GM18873 (cell line): ENCODE data around the gene PKN1.
"Not testable (repeated sequence)": the region's sequence is repeated elsewhere in the genome, so short reads cannot be mapped to it uniquely, and the experiment has no call there.

Experiments
- ATAC-seq: cut with Tn5 transposase; IDR thresholded peaks from one replicate; pipeline ENCODE4 v1.9.1; 2021; ENCODE audit warnings: mild to moderate bottlenecking, moderate library complexity, moderate number of reproducible peaks; ENCODE audit not compliant: unreplicated experiment, low FRiP score

Gene PKN1

DNA sequence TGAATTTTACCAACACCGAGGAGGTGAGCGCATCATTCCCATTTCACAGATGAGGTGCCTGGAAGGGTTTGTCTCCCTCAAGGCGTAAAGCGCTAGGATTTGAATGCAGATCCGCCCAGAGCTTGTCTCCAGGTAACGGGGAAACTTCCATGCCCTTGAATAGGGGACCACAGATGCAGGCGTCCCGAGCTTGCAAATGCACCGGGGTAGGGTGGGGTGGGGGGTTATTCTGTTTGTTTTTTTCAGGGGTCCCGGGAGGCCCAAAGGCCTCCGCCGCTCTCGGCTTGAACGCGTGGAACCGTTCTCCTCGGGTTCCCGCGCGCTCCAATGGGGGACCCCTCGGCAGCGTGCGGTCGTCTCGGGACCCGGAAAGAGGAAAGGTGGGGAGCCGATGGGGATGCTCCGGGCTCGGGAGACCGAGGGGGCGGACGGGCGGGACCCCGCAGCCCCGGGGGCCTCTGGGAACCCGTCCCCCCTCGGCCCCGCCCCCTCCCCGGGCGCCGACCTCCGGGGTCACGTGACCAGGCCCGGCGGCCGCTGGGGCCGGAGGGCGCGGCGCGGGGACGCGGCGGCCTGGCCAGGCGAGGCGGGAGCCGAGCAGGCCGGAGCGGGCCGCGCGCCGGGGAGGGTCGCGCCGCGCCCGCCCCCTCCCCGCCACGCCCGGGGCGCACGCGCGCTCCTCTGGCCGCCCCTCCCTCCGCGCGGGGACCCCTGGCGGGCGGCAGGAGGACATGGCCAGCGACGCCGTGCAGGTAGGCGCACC lies at the start of gene PKN1:
Gene PKN1 (plus strand): TSS at position 516 of the 763 bp plus-strand sequence. CDS start 216 bp downstream, at position 732.
- no peak for ATAC-seq

GRCh38 chr19:14383661-14384555 lies 49.2 kb upstream of the PKN1 start:
- no peak for ATAC-seq

DNA sequence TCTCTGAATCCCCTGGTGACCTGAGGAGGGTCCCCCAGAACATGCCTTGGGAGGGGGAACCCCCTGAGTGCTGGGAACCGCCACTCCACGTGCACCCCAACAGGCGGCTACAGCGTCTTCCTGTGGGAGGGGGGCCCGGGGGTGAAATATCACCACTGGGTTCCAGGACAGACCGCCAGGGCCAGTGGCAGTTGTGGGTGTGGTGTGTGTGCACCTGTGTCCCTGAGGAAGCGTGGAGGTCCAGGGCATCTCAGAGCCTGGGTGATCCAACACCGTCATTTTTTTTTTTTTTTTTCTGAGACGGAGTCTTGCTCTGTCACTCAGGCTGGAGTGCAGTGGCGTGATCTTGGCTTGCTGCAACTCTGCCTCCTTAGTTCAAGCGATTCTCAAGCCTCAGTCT lies 47.6 kb upstream of the PKN1 start:
- ATAC-seq: no peak

DNA sequence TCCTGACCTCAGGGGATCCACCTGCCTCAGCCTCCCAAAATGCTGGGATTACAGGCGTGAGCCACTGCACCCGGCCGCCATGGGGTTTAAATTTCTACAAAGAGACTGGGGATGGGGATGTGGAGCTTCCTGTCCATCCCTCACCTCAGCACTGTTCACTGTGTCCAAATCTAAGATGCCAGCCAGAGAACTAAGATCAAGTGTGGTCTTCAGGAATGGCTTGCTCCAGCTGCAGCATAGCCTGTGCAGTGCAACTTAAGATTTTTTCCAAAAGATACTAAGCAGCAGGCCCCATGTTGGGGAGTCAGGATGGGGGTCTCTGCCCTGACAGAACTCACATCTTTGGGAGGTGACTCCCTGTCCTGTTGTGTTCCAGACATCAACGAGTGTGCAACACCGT lies 42.6 kb upstream of the PKN1 start:
- no peak for ATAC-seq

GRCh38 chr19:14391156-14391821 lies 41.8 kb upstream of the PKN1 start:
- no peak for ATAC-seq

GRCh38 chr19:14393329-14393728 lies 39.8 kb upstream of the PKN1 start:
- no peak for ATAC-seq

- ATAC-seq: no peak
Measured at GRCh38 chr19:14394167-14394566, 38.9 kb upstream of the PKN1 start.

DNA sequence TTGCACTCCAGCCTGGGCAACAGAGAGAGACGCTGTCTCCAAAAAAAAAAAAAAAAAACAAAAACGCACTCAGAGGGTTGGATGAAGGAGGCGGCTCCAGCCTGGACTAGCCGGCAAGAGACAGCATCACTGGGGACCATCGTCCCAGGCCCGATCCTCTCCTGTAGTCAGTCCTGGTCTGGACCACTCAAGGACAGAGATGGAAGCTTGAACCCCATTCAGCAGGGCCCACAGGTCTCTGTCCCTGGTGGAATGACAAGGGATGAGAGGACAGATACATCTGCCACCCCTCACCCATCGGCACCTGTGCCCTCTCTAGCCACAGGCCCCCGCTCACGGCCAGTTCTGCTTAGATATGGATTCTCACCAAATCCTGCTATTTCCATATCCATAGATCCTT lies 37.8 kb upstream of the PKN1 start:
- no peak for ATAC-seq

- no peak for ATAC-seq
Measured at GRCh38 chr19:14395710-14396336, 37.3 kb upstream of the PKN1 start.

DNA sequence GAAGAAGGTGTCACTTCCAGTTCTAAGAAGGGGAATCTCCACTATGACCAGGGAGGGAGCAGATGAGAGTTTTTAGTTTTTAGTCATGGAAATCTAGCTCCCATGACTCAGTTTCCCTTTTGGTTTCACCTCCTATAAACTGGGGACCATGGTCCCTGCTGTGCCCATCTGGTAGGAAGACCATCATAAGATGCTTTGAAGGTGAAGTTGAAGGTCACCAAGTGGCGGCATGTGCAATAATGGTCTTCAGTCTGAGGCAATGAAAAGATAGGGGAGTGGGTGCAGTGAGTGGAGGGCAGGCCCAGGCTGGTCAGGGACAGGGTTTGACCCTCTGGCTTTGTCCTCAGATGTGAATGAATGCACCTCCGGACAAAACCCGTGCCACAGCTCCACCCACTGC lies 36.4 kb upstream of the PKN1 start:
- ATAC-seq: not testable (repeated sequence)

GRCh38 chr19:14397168-14397567 lies 35.9 kb upstream of the PKN1 start:
- ATAC-seq: not testable (repeated sequence)

DNA sequence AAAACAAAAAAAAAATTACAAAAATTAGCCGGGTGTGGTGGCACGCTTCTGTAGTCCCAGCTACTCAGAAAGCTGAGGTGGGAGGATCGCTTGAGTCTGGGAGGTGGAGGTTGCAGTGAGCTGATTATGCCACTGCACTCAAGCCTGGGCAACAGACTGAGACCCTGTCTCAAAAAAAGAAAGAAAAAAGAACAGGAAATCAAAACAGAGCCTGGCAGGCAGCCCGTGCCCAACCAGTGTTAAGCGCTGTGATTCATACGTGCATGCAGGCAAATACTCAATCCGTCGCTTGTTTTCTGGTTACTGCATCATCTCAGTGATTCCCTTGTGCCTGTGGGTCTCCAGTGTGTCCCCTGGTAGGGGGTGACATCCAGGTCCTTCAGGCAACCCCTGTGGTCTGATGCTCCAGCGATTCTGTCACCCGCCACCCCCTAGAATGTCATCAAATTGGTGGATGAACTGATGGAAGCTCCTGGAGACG lies 32.1 kb upstream of the PKN1 start:
- ATAC-seq: no peak

DNA sequence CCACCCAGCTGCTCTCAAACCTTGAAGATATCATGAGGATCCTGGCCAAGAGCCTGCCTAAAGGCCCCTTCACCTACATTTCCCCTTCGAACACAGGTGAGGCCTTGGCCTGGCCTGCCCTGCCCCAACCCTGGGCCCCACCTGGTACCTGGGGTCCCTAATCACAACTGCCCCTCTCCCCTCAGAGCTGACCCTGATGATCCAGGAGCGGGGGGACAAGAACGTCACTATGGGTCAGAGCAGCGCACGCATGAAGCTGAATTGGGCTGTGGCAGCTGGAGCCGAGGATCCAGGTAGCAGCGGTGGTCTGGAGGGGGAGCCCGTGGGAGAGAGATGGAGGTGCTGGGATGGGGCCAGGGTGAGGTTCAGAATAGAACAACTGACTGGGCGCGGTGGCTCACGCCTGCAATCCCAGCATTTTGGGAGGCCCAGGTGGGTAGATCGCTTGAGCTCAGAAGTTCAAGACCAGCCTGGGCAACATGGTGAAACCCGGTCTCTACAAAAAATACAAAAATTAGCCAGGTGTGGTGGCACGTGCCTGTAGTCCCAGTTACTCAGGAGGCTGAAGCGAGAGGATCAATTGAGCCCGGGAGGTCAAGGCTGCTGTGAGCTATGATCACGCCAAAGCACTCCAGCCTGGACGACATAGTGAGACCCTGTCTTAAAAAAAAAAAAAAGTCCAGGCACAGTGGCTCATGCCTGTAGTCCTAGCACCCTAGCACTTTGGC lies 31.5 kb upstream of the PKN1 start:
- ATAC-seq: no peak

GRCh38 chr19:14402332-14403144 lies 30.6 kb upstream of the PKN1 start:
- no peak for ATAC-seq

DNA sequence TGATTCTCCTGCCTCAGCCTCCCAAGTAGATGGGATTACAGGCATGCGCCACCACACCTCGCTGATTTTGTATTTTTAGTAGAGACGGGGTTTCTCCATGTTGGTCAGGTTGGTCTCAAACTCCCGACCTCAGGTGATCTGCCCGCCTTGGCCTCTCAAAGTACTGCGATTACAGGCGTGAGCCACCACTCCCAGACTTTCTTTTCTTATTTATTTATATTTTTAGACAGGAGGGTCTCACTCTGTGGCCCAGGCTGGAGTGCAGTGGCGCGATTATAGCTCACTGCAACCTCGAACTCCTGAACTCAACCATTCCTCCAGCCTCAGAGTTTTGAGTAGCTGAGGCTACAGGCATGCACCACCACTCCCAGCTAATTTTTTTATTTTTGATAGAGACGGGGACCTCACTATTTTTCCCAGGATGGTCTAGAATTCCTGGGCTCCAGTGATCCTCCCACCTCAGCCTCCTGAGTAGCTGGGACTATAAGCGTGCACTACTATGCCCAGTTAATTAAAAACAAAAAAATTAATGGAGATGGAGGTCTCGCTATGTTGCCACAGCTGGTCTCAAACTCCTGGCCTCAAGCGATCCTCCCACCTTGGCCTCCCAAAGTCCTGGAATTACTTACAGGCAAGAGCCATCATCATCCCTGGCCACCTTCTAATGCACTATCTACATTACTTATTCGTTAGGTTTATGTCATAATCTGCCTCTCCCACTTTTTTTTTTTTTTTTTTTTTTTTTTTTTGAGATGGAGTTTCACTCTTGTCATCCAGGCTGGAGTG lies 29.8 kb upstream of the PKN1 start:
- ATAC-seq: not testable (repeated sequence)

DNA sequence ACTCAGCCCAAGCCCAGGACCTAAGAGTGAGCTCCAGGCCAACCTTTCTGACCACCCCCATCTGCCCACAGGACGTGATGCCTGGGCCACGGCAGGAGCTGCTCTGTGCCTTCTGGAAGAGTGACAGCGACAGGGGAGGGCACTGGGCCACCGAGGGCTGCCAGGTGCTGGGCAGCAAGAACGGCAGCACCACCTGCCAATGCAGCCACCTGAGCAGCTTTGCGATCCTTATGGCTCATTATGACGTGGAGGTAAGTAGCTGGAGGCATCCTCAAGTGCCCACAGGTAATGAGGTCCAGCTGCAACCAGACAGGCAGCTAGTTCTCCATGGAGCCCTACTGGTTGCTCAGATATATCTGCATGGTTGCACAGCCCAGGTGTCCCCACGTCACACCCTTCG lies 28.8 kb upstream of the PKN1 start:
- no peak for ATAC-seq

- ATAC-seq: no peak
Measured at GRCh38 chr19:14405380-14405757, 27.7 kb upstream of the PKN1 start.
